ENCODE data around the gene PDZD8. TPM values are rescaled to one million over a fixed set of nuclear protein-coding genes. Genes with fewer than 3 reads are reported as not detected.

Gene PDZD8
- total RNA-seq, result 18.7 TPM
- long read RNA-seq, full-length matches to known transcripts, result 31 of 45 reads
- long read RNA-seq, partial matches to known transcripts, result 5 of 45 reads
- long read RNA-seq, other reads (novel, unspliced or antisense), result 9 of 45 reads

- DNase-seq, result peak; percentile 99
- ATAC-seq, result peak; percentile 97
- intact Hi-C loops (cut with micrococcal nuclease), result no loop called here
These were observed at the start of gene PDZD8 for GRCh38 chr10:117375360-117376178. Gene PDZD8, minus strand, starts transcription at chr10:117375440. Its CDS starts 213 bp downstream, at chr10:117375227.

GRCh38 chr10:117424171-117424570 is 48.9 kb upstream of the PDZD8 start:
- ATAC-seq, result no peak
- intact Hi-C loops (cut with micrococcal nuclease), result no loop called here
- no peak for DNase-seq

GRCh38 chr10:117421985-117422384 is 46.7 kb upstream of the PDZD8 start:
- intact Hi-C loops (cut with micrococcal nuclease), result no loop called here
- DNase-seq (no peak), ATAC-seq (no peak)

GRCh38 chr10:117420768-117421167 is 45.5 kb upstream of the PDZD8 start:
- DNase-seq (no peak), ATAC-seq (no peak)
- intact Hi-C loops (cut with micrococcal nuclease), result no loop called here

GRCh38 chr10:117419921-117420320 is 44.7 kb upstream of the PDZD8 start:
- no peak for ATAC-seq
- DNase-seq, result no peak
- intact Hi-C loops (cut with micrococcal nuclease), result no loop called here

- intact Hi-C loops (cut with micrococcal nuclease), result no loop called here
- ATAC-seq (no peak), DNase-seq (no peak)
These were observed 43.9 kb upstream of the PDZD8 start for GRCh38 chr10:117419159-117419558.

GRCh38 chr10:117418121-117418520 is 42.9 kb upstream of the PDZD8 start:
- no peak for DNase-seq
- intact Hi-C loops (cut with micrococcal nuclease), result no loop called here
- ATAC-seq, result no peak

- intact Hi-C loops (cut with micrococcal nuclease), result no loop called here
- DNase-seq (no peak), ATAC-seq (no peak)
These were observed 42.0 kb upstream of the PDZD8 start for GRCh38 chr10:117417196-117417595.

- ATAC-seq (no peak), DNase-seq (no peak)
- intact Hi-C loops (cut with micrococcal nuclease), result no loop called here
These were observed 38.8 kb upstream of the PDZD8 start for GRCh38 chr10:117413928-117414618.

- intact Hi-C loops (cut with micrococcal nuclease), result no loop called here
- ATAC-seq, result no peak
- DNase-seq, result no peak
These were observed 37.3 kb upstream of the PDZD8 start for GRCh38 chr10:117412469-117413010.

GRCh38 chr10:117411479-117412399 is 36.5 kb upstream of the PDZD8 start:
- ATAC-seq (no peak), DNase-seq (no peak)
- intact Hi-C loops (cut with micrococcal nuclease), result no loop called here

- intact Hi-C loops (cut with micrococcal nuclease), result no loop called here
- DNase-seq (no peak), ATAC-seq (no peak)
These were observed 35.3 kb upstream of the PDZD8 start for GRCh38 chr10:117410557-117410956.

- intact Hi-C loops (cut with micrococcal nuclease), result no loop called here
- DNase-seq (no peak), ATAC-seq (no peak)
These were observed 34.5 kb upstream of the PDZD8 start for GRCh38 chr10:117409549-117410305.

- intact Hi-C loops (cut with micrococcal nuclease), result no loop called here
- DNase-seq (no peak), ATAC-seq (no peak)
These were observed 33.5 kb upstream of the PDZD8 start for GRCh38 chr10:117408436-117409384.

- DNase-seq, result no peak
- ATAC-seq, result no peak
- intact Hi-C loops (cut with micrococcal nuclease), result no loop called here
These were observed 30.5 kb upstream of the PDZD8 start for GRCh38 chr10:117405730-117406129.

- intact Hi-C loops (cut with micrococcal nuclease), result no loop called here
- no peak for ATAC-seq
- DNase-seq, result no peak
These were observed 25.1 kb upstream of the PDZD8 start for GRCh38 chr10:117400329-117400728.
